Right lobe of liver (tissue), 4 donors: ENCODE results near the gene POLR3C.

Experiments used
- CTCF ChIP-seq, 4 donors: fragments of 200-600 bp in 3 of 4; fragments of 450-650 bp in 1 of 4; IDR thresholded peaks; one replicate each; pipeline versions ENCODE4 v1.5.1 to v1.8.0; 2016 to 2022; ENCODE audit warnings: antibody characterized with exemption in 4 of 4, mild to moderate bottlenecking in 2 of 4
- POLR2A ChIP-seq: fragments of 450-650 bp; IDR thresholded peaks from one replicate; pipeline ENCODE4 v1.6.1; 2017; ENCODE audit warnings: antibody characterized with exemption, mild to moderate bottlenecking
- donor health status: DM: no; HTN: no; CAD: no.
- donor health status: DM: no; HTN: no; CAD: no.
- donor health status: DM: no; HTN: yes; CAD: no.

- TF ChIP-seq CTCF (IDR thresholded peaks at IDR 0.05) (no peak), POLR2A (no peak)
These were observed 60.7 kb downstream of the POLR3C start for GRCh38 chr1:145884675-145885074.
